IMR-90 (cell line): ENCODE measurements around the gene KIF1A. TPM values are rescaled to one million over a fixed set of nuclear protein-coding genes. Genes with fewer than 3 reads are reported as not detected.

Experiments
- ATAC-seq: fragments of 200-7000 bp; cut with Tn5 transposase; 2 replicates; pipeline ENCODE4 v1.9.1; 2020; ENCODE audit warnings: low read depth, mild to moderate bottlenecking, moderate library complexity
- BruUV-seq: library from RNA; stranded (reverse); fragments of 400-500 nt; replicated peaks from 2 replicates; lab custom pipeline; 2021; lab: Mats Ljungman, UMichigan
- CTCF ChIA-PET: fragments of 300-600 bp; formaldehyde crosslinking; extraction: SDS; loops from one replicate; lab custom pipeline; 2021; ENCODE audit warnings: antibody characterized with exemption; lab: Yijun Ruan, JAX
- POLR2A ChIA-PET: fragments of 300-600 bp; sonication (Branson Sonifier 250); formaldehyde crosslinking; loops from one replicate; lab custom pipeline; 2022; ENCODE audit warnings: antibody characterized with exemption; ENCODE audit not compliant: unreplicated experiment; lab: Charles Lee
- DNase-seq: peaks from one replicate; pipeline ENCODE4 v3.0.0; 2013
- H2AFZ ChIP-seq: replicated peaks from 2 replicates; pipeline ENCODE3; 2013; ENCODE audit warnings: low read length, mild to moderate bottlenecking; ENCODE audit not compliant: poor library complexity
- H2AK5ac ChIP-seq: 2 replicates; pipeline ENCODE4 v1.6.1; 2013; ENCODE audit warnings: low read depth, low read length, inconsistent platforms
- H2AK9ac ChIP-seq: replicated peaks from 2 replicates; pipeline ENCODE3; 2013; ENCODE audit warnings: mild to moderate bottlenecking, low read depth, low read length, moderate library complexity; ENCODE audit not compliant: poor library complexity
- H2BK120ac ChIP-seq: 2 replicates; pipeline ENCODE4 v1.6.1; 2013; ENCODE audit warnings: low read depth, low read length, inconsistent platforms
- H2BK15ac ChIP-seq: 3 replicates; pipeline ENCODE4 v1.6.1; 2013; ENCODE audit warnings: low read depth, low read length, inconsistent platforms
- H2BK20ac ChIP-seq: 2 replicates; pipeline ENCODE4 v1.6.1; 2013; ENCODE audit warnings: low read depth, mild to moderate bottlenecking, inconsistent platforms, low read length, moderate library complexity
- H2BK5ac ChIP-seq: 2 replicates; pipeline ENCODE4 v1.6.1; 2013; ENCODE audit warnings: mild to moderate bottlenecking, low read depth, low read length, inconsistent platforms; ENCODE audit not compliant: poor library complexity, severe bottlenecking
- H3K14ac ChIP-seq: replicated peaks from 2 replicates; pipeline ENCODE4 v1.6.1; 2013; ENCODE audit warnings: low read depth, low read length, inconsistent platforms
- H3K18ac ChIP-seq: 2 replicates; pipeline ENCODE4 v1.6.1; 2013; ENCODE audit warnings: low read depth, low read length, control low read depth
- H3K23ac ChIP-seq: 2 replicates; pipeline ENCODE4 v1.6.1; 2013; ENCODE audit warnings: low read depth, low read length, inconsistent platforms
- H3K27ac ChIP-seq: 2 replicates; pipeline ENCODE4 v1.5.1; 2013; ENCODE audit warnings: mild to moderate bottlenecking, control low read depth, low read length; ENCODE audit not compliant: insufficient read depth
- H3K27me3 ChIP-seq: 2 replicates; pipeline ENCODE4 v1.6.1; 2013; ENCODE audit warnings: low read length; ENCODE audit not compliant: control insufficient read depth, insufficient read depth
- H3K36me3 ChIP-seq: 2 replicates; pipeline ENCODE4 v1.6.1; 2013; ENCODE audit warnings: low read length, mixed read lengths; ENCODE audit not compliant: control insufficient read depth, insufficient read depth
- H3K4ac ChIP-seq: 2 replicates; pipeline ENCODE4 v1.6.1; 2013; ENCODE audit warnings: low read depth, low read length, inconsistent platforms
- H3K4me1 ChIP-seq: 2 replicates; pipeline ENCODE4 v1.6.1; 2013; ENCODE audit warnings: low read length, mixed read lengths; ENCODE audit not compliant: control insufficient read depth, insufficient read depth
- H3K4me2 ChIP-seq: 2 replicates; pipeline ENCODE4 v1.6.1; 2013; ENCODE audit warnings: low read depth, mild to moderate bottlenecking, control low read depth, low read length, moderate library complexity
- H3K4me3 ChIP-seq: 2 replicates; pipeline ENCODE4 v1.5.1; 2013; ENCODE audit warnings: low read depth, mild to moderate bottlenecking, control low read depth, low read length, moderate library complexity; ENCODE audit not compliant: insufficient read depth
- H3K56ac ChIP-seq: 2 replicates; pipeline ENCODE4 v1.6.1; 2013; ENCODE audit warnings: low read length, inconsistent platforms; ENCODE audit not compliant: insufficient read depth; ENCODE audit errors: extremely low read depth
- H3K79me1 ChIP-seq, 2 experiments: 2 replicates each; pipeline ENCODE4 v1.6.1; 2013; ENCODE audit warnings: low read length in 2 of 2, inconsistent platforms in 1 of 2, low read depth in 1 of 2
- H3K9ac ChIP-seq: 2 replicates; pipeline ENCODE4 v1.6.1; 2013; ENCODE audit warnings: low read depth, low read length, control low read depth
- H3K9me1 ChIP-seq: 2 replicates; pipeline ENCODE4 v1.6.1; 2013; ENCODE audit warnings: low read length, inconsistent platforms; ENCODE audit not compliant: insufficient read depth
- H3K9me3 ChIP-seq: 2 replicates; pipeline ENCODE4 v1.6.1; 2013; ENCODE audit warnings: low read length; ENCODE audit not compliant: control insufficient read depth, insufficient read depth
- H4K20me1 ChIP-seq: 2 replicates; pipeline ENCODE4 v1.6.1; 2013; ENCODE audit warnings: low read length, inconsistent platforms; ENCODE audit not compliant: insufficient read depth
- H4K5ac ChIP-seq: 2 replicates; pipeline ENCODE4 v1.6.1; 2013; ENCODE audit warnings: mild to moderate bottlenecking, low read depth, low read length, control low read depth
- H4K8ac ChIP-seq, 2 experiments: 2 replicates each; pipeline ENCODE4 v1.6.1; 2013; ENCODE audit warnings: low read depth in 2 of 2, low read length in 2 of 2, control low read depth in 1 of 2, inconsistent platforms in 1 of 2
- H4K91ac ChIP-seq: 2 replicates; pipeline ENCODE4 v1.6.1; 2013; ENCODE audit warnings: low read depth, low read length, inconsistent platforms; ENCODE audit not compliant: insufficient read depth
- BHLHE40 ChIP-seq: fragments of 150-350 bp; IDR thresholded peaks from 2 replicates; pipeline ENCODE4 v1.6.1; 2016; ENCODE audit warnings: mild to moderate bottlenecking, low read depth, low read length
- CEBPB ChIP-seq: IDR thresholded peaks from 2 replicates; pipeline ENCODE4 v1.6.1; 2012; ENCODE audit warnings: low read depth, low read length, improper control_type of control experiment
- CHD1 ChIP-seq: IDR thresholded peaks from 2 replicates; pipeline ENCODE4 v1.6.1; 2012; ENCODE audit warnings: low read depth, low read length, improper control_type of control experiment
- FOS ChIP-seq: fragments of 150-350 bp; IDR thresholded peaks from 2 replicates; pipeline ENCODE4 v1.6.1; 2016; ENCODE audit warnings: low read depth, low read length
- MAFK ChIP-seq: IDR thresholded peaks from 2 replicates; pipeline ENCODE4 v1.6.1; 2012; ENCODE audit warnings: low read depth, low read length, improper control_type of control experiment
- MAZ ChIP-seq: IDR thresholded peaks from 2 replicates; pipeline ENCODE4 v1.6.1; 2012; ENCODE audit warnings: low read depth, mild to moderate bottlenecking, low read length, improper control_type of control experiment, moderate library complexity, borderline replicate concordance
- MXI1 ChIP-seq: IDR thresholded peaks from 2 replicates; pipeline ENCODE4 v1.6.1; 2012; ENCODE audit warnings: low read depth, mild to moderate bottlenecking, low read length, moderate library complexity, borderline replicate concordance
- NFE2L2 ChIP-seq: fragments of 150-350 bp; IDR thresholded peaks from 2 replicates; pipeline ENCODE4 v1.6.1; 2016; ENCODE audit warnings: low read depth, mild to moderate bottlenecking, low read length
- POLR2A ChIP-seq: IDR thresholded peaks from 2 replicates; pipeline ENCODE4 v1.6.1; 2012; ENCODE audit warnings: mild to moderate bottlenecking, low read depth, low read length
- RAD21 ChIP-seq: IDR thresholded peaks from 2 replicates; pipeline ENCODE4 v1.6.1; 2012; ENCODE audit warnings: low read length, improper control_type of control experiment
- RCOR1 ChIP-seq: IDR thresholded peaks from 2 replicates; pipeline ENCODE4 v1.6.1; 2012; ENCODE audit warnings: mild to moderate bottlenecking, low read length, improper control_type of control experiment; ENCODE audit not compliant: insufficient replicate concordance
- RFX5 ChIP-seq: IDR thresholded peaks from 2 replicates; pipeline ENCODE4 v1.8.0; 2012; ENCODE audit warnings: low read depth, mild to moderate bottlenecking, low read length, moderate library complexity
- SMC3 ChIP-seq: fragments of 150-350 bp; IDR thresholded peaks from 2 replicates; pipeline ENCODE4 v1.6.1; 2016; ENCODE audit warnings: low read depth, mild to moderate bottlenecking, antibody characterized with exemption, low read length, moderate library complexity
- WGBS, 2 experiments: methylation state at CpG; one replicate each; pipeline versions ENCODE4 v1.1.5 to v1.1.7; 2013; ENCODE audit warnings: missing lambda C conversion rate in 2 of 2; ENCODE audit not compliant: insufficient read length in 1 of 2; ENCODE audit errors: extremely low coverage in 2 of 2; 5-methylcytosine and 5-hydroxymethylcytosine counted together
- dilution Hi-C: fragments of 300-500 bp; cut with HindIII; formaldehyde crosslinking; loops from one replicate; pipeline ENCODE4 v1.14.3; 2018; ENCODE audit warnings: low sequenced_read_pairs; ENCODE audit not compliant: unreplicated experiment
- in situ Hi-C: fragments of 300-500 bp; cut with MboI; formaldehyde crosslinking; loops from 3 replicates; pipeline ENCODE4 v1.14.3; 2019; ENCODE audit warnings: low sequenced_read_pairs, inconsistent platforms, mixed read lengths
- intact Hi-C: fragments of 100-400 bp; cut with micrococcal nuclease; formaldehyde crosslinking; loops from 2 replicates; pipeline ENCODE4 v1.10.0; 2022
- polyA plus RNA-seq, 3 experiments: library from polyadenylated mRNA; depleted of rRNA; stranded (reverse); fragments of >200 nt; gene quantifications; 2 replicates each; pipeline ENCODE4 v1.2.3, GENCODE V29; 2012; ENCODE audit warnings: low replicate concordance in 1 of 3
- total RNA-seq: library from RNA; depleted of rRNA; stranded (reverse); fragments of >200 nt; gene quantifications from 2 replicates; pipeline ENCODE4 v1.2.3, GENCODE V29; 2012
- TF ChIP-seq, protein P1 (sequence below): fragments of 150-350 bp; IDR thresholded peaks from 2 replicates; pipeline ENCODE4 v1.6.1; 2016; ENCODE audit warnings: low read depth, mild to moderate bottlenecking, low read length, moderate library complexity, borderline replicate concordance
- TF ChIP-seq, protein P2 (sequence below): fragments of 150-350 bp; IDR thresholded peaks from 2 replicates; pipeline ENCODE4 v1.6.1; 2017; ENCODE audit warnings: mild to moderate bottlenecking, antibody characterized with exemption, low read length, low read depth
- TF ChIP-seq, protein P3 (sequence below): conservative IDR thresholded peaks from 2 replicates; pipeline ENCODE4 v1.5.1; 2012; ENCODE audit warnings: mild to moderate bottlenecking, low read depth, low read length, improper control_type of control experiment

The KIF1A gene
- total and polyA plus RNA-seq, 2 of the 4 experiments (the other 2 are of a cell fraction): under 0.01 TPM; not detected in 1

DNA sequence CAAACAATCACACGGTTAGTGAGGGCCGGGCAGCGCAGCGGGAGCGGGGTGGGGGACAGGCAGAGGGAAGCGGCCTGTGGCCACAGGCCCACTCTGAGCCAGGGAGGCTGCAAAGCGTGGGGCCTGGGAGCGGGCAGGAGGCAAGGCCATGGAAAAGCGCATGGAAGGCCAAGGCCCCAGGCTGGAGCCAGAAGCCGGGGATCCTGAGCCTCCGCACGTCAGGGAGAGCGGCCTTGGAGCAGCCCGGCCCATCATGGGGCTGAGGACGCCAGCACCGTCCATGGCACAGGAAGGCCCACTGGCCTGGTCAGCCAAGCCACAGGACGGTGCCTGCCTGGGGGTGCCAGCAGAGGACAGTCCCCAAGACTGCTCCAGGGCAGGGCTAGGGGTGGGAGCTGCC, 85.3 kb downstream of the KIF1A start:
- no peaks in the 10 kb centered on the region; the same call in 1 of the 2 replicates for H3K4me1 ChIP-seq
- H2BK120ac ChIP-seq: no peak overlapping the region
- H3K9ac ChIP-seq: no peak overlapping the region
- DNase-seq (no peak), ATAC-seq (no peak)
- no peak overlapping the region for H4K5ac ChIP-seq
- no peaks in the 10 kb centered on the region for H3K36me3 ChIP-seq
- CTCF ChIA-PET: no interaction called here
- no peak overlapping the region for H3K27ac ChIP-seq
- H3K4ac ChIP-seq: no peak overlapping the region
- no peaks in the 10 kb centered on the region for H3K79me1 ChIP-seq
- no peak overlapping the region for H3K18ac ChIP-seq
- H2AFZ ChIP-seq: no peak overlapping the region
- H4K20me1 ChIP-seq: no peaks in the 10 kb centered on the region
- no peak overlapping the region for H3K23ac ChIP-seq
- H3K4me3 ChIP-seq: no peak overlapping the region
- TF ChIP-seq CHD1 (no peak), POLR2A (no peak), RFX5 (no peak), CEBPB (no peak), RCOR1 (no peak), NFE2L2 (no peak), MAFK (no peak), FOS (no peak), SMC3 (no peak), BHLHE40 (no peak), MAZ (no peak), RAD21 (no peak), MXI1 (no peak)
- TF ChIP-seq, protein P1, sequence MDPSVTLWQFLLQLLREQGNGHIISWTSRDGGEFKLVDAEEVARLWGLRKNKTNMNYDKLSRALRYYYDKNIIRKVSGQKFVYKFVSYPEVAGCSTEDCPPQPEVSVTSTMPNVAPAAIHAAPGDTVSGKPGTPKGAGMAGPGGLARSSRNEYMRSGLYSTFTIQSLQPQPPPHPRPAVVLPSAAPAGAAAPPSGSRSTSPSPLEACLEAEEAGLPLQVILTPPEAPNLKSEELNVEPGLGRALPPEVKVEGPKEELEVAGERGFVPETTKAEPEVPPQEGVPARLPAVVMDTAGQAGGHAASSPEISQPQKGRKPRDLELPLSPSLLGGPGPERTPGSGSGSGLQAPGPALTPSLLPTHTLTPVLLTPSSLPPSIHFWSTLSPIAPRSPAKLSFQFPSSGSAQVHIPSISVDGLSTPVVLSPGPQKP: no peak
- TF ChIP-seq, protein P2, sequence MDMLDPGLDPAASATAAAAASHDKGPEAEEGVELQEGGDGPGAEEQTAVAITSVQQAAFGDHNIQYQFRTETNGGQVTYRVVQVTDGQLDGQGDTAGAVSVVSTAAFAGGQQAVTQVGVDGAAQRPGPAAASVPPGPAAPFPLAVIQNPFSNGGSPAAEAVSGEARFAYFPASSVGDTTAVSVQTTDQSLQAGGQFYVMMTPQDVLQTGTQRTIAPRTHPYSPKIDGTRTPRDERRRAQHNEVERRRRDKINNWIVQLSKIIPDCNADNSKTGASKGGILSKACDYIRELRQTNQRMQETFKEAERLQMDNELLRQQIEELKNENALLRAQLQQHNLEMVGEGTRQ: no peak
- TF ChIP-seq, protein P3, sequence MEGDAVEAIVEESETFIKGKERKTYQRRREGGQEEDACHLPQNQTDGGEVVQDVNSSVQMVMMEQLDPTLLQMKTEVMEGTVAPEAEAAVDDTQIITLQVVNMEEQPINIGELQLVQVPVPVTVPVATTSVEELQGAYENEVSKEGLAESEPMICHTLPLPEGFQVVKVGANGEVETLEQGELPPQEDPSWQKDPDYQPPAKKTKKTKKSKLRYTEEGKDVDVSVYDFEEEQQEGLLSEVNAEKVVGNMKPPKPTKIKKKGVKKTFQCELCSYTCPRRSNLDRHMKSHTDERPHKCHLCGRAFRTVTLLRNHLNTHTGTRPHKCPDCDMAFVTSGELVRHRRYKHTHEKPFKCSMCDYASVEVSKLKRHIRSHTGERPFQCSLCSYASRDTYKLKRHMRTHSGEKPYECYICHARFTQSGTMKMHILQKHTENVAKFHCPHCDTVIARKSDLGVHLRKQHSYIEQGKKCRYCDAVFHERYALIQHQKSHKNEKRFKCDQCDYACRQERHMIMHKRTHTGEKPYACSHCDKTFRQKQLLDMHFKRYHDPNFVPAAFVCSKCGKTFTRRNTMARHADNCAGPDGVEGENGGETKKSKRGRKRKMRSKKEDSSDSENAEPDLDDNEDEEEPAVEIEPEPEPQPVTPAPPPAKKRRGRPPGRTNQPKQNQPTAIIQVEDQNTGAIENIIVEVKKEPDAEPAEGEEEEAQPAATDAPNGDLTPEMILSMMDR: no peak
- H2AK5ac ChIP-seq: no peak overlapping the region
- H4K91ac ChIP-seq: no peak overlapping the region
- H3K27me3 ChIP-seq: peaks cover 38% of the 10 kb centered on the region
- no peak overlapping the region for H2BK20ac ChIP-seq
- in situ Hi-C loops: no loop called here
- dilution Hi-C loops: no loop called here
- H3K4me2 ChIP-seq: no peak overlapping the region
- no peak overlapping the region for H2BK5ac ChIP-seq
- no peak overlapping the region for H4K8ac ChIP-seq
- no TSS peak for BruUV-seq
- intact Hi-C loops: no loop called here
- POLR2A ChIA-PET: no interaction called here
- no peak overlapping the region for H2AK9ac ChIP-seq
- no peak overlapping the region for H2BK15ac ChIP-seq
- H3K14ac ChIP-seq: no peak overlapping the region
- no peak overlapping the region for H3K56ac ChIP-seq
- WGBS, 2 experiments: 75% methylated on average over 14 of the region's 17 CpGs; no CpG with 5 or more reads in 1 of the 2 experiments
- H3K9me3 ChIP-seq: no peaks in the 10 kb centered on the region
- H3K9me1 ChIP-seq: no peaks in the 10 kb centered on the region
